ENCODE measurements around the gene DLK2.
"Not testable (repeated sequence)": the region's sequence is repeated elsewhere in the genome, so short reads cannot be mapped to it uniquely, and the experiment has no call there.

Gene DLK2

GRCh38 chr6:43432009-43432945 lies 23.1 kb downstream of the DLK2 start:
- no peak overlapping the region for H3K27ac ChIP-seq (ENCODE audit: insufficient read depth, low read length, poor library complexity, severe bottlenecking)
- peaks cover 44% of the 10 kb centered on the region for H3K36me3 ChIP-seq (ENCODE audit: control insufficient read depth, insufficient read depth, low read length)
- H3K9me3 ChIP-seq (ENCODE audit: control insufficient read depth, low read length), result no peaks in the 10 kb centered on the region
- H3K4me3 ChIP-seq (ENCODE audit: insufficient read depth, low read depth, low read length, poor library complexity, severe bottlenecking), result no peak overlapping the region
- DNase-seq, result no peak
- H3K4me1 ChIP-seq (ENCODE audit: control insufficient read depth, insufficient read depth, low read length, poor library complexity, severe bottlenecking), result peaks cover 11% of the 10 kb centered on the region
- no peaks in the 10 kb centered on the region for H3K27me3 ChIP-seq (replicated peaks; ENCODE audit: control insufficient read depth, insufficient read depth, low read length, poor library complexity, severe bottlenecking)

GRCh38 chr6:43428874-43429273 lies 26.5 kb downstream of the DLK2 start:
- peaks cover 26% of the 10 kb centered on the region for H3K36me3 ChIP-seq (ENCODE audit: control insufficient read depth, insufficient read depth, low read length)
- H3K4me1 ChIP-seq (ENCODE audit: control insufficient read depth, insufficient read depth, low read length, poor library complexity, severe bottlenecking), result peaks cover 11% of the 10 kb centered on the region
- DNase-seq, result no peak
- peak overlapping the region; percentile 83 for H3K27ac ChIP-seq (ENCODE audit: insufficient read depth, low read length, poor library complexity, severe bottlenecking)
- no peaks in the 10 kb centered on the region for H3K9me3 ChIP-seq (ENCODE audit: control insufficient read depth, low read length)
- no peaks in the 10 kb centered on the region for H3K27me3 ChIP-seq (replicated peaks; ENCODE audit: control insufficient read depth, insufficient read depth, low read length, poor library complexity, severe bottlenecking)
- H3K4me3 ChIP-seq (ENCODE audit: insufficient read depth, low read depth, low read length, poor library complexity, severe bottlenecking), result peak overlapping the region; percentile 78

GRCh38 chr6:43428112-43428570 lies 27.2 kb downstream of the DLK2 start:
- no peaks in the 10 kb centered on the region for H3K27me3 ChIP-seq (replicated peaks; ENCODE audit: control insufficient read depth, insufficient read depth, low read length, poor library complexity, severe bottlenecking)
- H3K4me1 ChIP-seq (ENCODE audit: control insufficient read depth, insufficient read depth, low read length, poor library complexity, severe bottlenecking), result peaks cover 11% of the 10 kb centered on the region
- no peak for DNase-seq
- H3K36me3 ChIP-seq (ENCODE audit: control insufficient read depth, insufficient read depth, low read length), result peaks cover 20% of the 10 kb centered on the region
- H3K27ac ChIP-seq (ENCODE audit: insufficient read depth, low read length, poor library complexity, severe bottlenecking), result peak overlapping the region; percentile 83
- peak overlapping the region; percentile 78 for H3K4me3 ChIP-seq (ENCODE audit: insufficient read depth, low read depth, low read length, poor library complexity, severe bottlenecking)
- no peaks in the 10 kb centered on the region for H3K9me3 ChIP-seq (ENCODE audit: control insufficient read depth, low read length)

- peaks cover 11% of the 10 kb centered on the region for H3K4me1 ChIP-seq (ENCODE audit: control insufficient read depth, insufficient read depth, low read length, poor library complexity, severe bottlenecking)
- peak; percentile 85 to 91 (median 90) for DNase-seq
- H3K4me3 ChIP-seq (ENCODE audit: insufficient read depth, low read depth, low read length, poor library complexity, severe bottlenecking), result peak within 1 kb of the TSS; percentile 78
- peak within 1 kb of the TSS; percentile 83 for H3K27ac ChIP-seq (ENCODE audit: insufficient read depth, low read length, poor library complexity, severe bottlenecking)
- peaks cover 14% of the 10 kb centered on the region for H3K36me3 ChIP-seq (ENCODE audit: control insufficient read depth, insufficient read depth, low read length)
- H3K9me3 ChIP-seq (ENCODE audit: control insufficient read depth, low read length), result no peaks in the 10 kb centered on the region
- no peaks in the 10 kb centered on the region for H3K27me3 ChIP-seq (replicated peaks; ENCODE audit: control insufficient read depth, insufficient read depth, low read length, poor library complexity, severe bottlenecking)
Measured at GRCh38 chr6:43427406-43428111, 27.8 kb downstream of the DLK2 start, which contains the start of gene ABCC10. Gene ABCC10 (plus strand): TSS chr6:43427541. CDS start chr6:43427979, 438 bp downstream.

GRCh38 chr6:43426928-43427405 lies 28.4 kb downstream of the DLK2 start:
- Histone ChIP-seq H3K27ac (ENCODE audit: insufficient read depth, low read length, poor library complexity, severe bottlenecking) (peak overlapping the region; percentile 83), H3K9me3 (ENCODE audit: control insufficient read depth, low read length) (no peaks in the 10 kb centered on the region), H3K4me1 (ENCODE audit: control insufficient read depth, insufficient read depth, low read length, poor library complexity, severe bottlenecking) (peaks cover 11% of the 10 kb centered on the region), H3K27me3 (replicated peaks; ENCODE audit: control insufficient read depth, insufficient read depth, low read length, poor library complexity, severe bottlenecking) (no peaks in the 10 kb centered on the region), H3K4me3 (ENCODE audit: insufficient read depth, low read depth, low read length, poor library complexity, severe bottlenecking) (peak overlapping the region; percentile 78), H3K36me3 (ENCODE audit: control insufficient read depth, insufficient read depth, low read length) (peaks cover 8% of the 10 kb centered on the region)
- DNase-seq, result no peak

- not testable (repeated sequence) for H3K27me3 ChIP-seq (replicated peaks; ENCODE audit: control insufficient read depth, insufficient read depth, low read length, poor library complexity, severe bottlenecking); H3K9me3 ChIP-seq (ENCODE audit: control insufficient read depth, low read length); DNase-seq; H3K27ac ChIP-seq (ENCODE audit: insufficient read depth, low read length, poor library complexity, severe bottlenecking); H3K4me3 ChIP-seq (ENCODE audit: insufficient read depth, low read depth, low read length, poor library complexity, severe bottlenecking); H3K36me3 ChIP-seq (ENCODE audit: control insufficient read depth, insufficient read depth, low read length)
- H3K4me1 ChIP-seq (ENCODE audit: control insufficient read depth, insufficient read depth, low read length, poor library complexity, severe bottlenecking), result peaks cover 11% of the 10 kb centered on the region
Measured at GRCh38 chr6:43425083-43425482, 30.3 kb downstream of the DLK2 start.

- Histone ChIP-seq H3K4me3 (ENCODE audit: insufficient read depth, low read depth, low read length, poor library complexity, severe bottlenecking) (no peak overlapping the region), H3K27ac (ENCODE audit: insufficient read depth, low read length, poor library complexity, severe bottlenecking) (no peak overlapping the region), H3K9me3 (ENCODE audit: control insufficient read depth, low read length) (no peaks in the 10 kb centered on the region), H3K27me3 (replicated peaks; ENCODE audit: control insufficient read depth, insufficient read depth, low read length, poor library complexity, severe bottlenecking) (no peaks in the 10 kb centered on the region), H3K4me1 (ENCODE audit: control insufficient read depth, insufficient read depth, low read length, poor library complexity, severe bottlenecking) (no peaks in the 10 kb centered on the region), H3K36me3 (ENCODE audit: control insufficient read depth, insufficient read depth, low read length) (no peaks in the 10 kb centered on the region)
- no peak for DNase-seq
Measured at GRCh38 chr6:43421831-43422230, 33.5 kb downstream of the DLK2 start.

- Histone ChIP-seq H3K4me1 (ENCODE audit: control insufficient read depth, insufficient read depth, low read length, poor library complexity, severe bottlenecking) (no peaks in the 10 kb centered on the region), H3K27me3 (replicated peaks; ENCODE audit: control insufficient read depth, insufficient read depth, low read length, poor library complexity, severe bottlenecking) (no peaks in the 10 kb centered on the region), H3K36me3 (ENCODE audit: control insufficient read depth, insufficient read depth, low read length) (no peaks in the 10 kb centered on the region), H3K4me3 (ENCODE audit: insufficient read depth, low read depth, low read length, poor library complexity, severe bottlenecking) (no peak overlapping the region), H3K27ac (ENCODE audit: insufficient read depth, low read length, poor library complexity, severe bottlenecking) (no peak overlapping the region), H3K9me3 (ENCODE audit: control insufficient read depth, low read length) (no peaks in the 10 kb centered on the region)
- DNase-seq, result no peak
Measured at GRCh38 chr6:43420012-43420709, 35.2 kb downstream of the DLK2 start.

GRCh38 chr6:43416935-43417334 lies 38.4 kb downstream of the DLK2 start:
- no peaks in the 10 kb centered on the region for H3K36me3 ChIP-seq (ENCODE audit: control insufficient read depth, insufficient read depth, low read length)
- no peak overlapping the region for H3K4me3 ChIP-seq (ENCODE audit: insufficient read depth, low read depth, low read length, poor library complexity, severe bottlenecking)
- no peaks in the 10 kb centered on the region for H3K4me1 ChIP-seq (ENCODE audit: control insufficient read depth, insufficient read depth, low read length, poor library complexity, severe bottlenecking)
- H3K27me3 ChIP-seq (replicated peaks; ENCODE audit: control insufficient read depth, insufficient read depth, low read length, poor library complexity, severe bottlenecking), result no peaks in the 10 kb centered on the region
- no peak overlapping the region for H3K27ac ChIP-seq (ENCODE audit: insufficient read depth, low read length, poor library complexity, severe bottlenecking)
- no peaks in the 10 kb centered on the region for H3K9me3 ChIP-seq (ENCODE audit: control insufficient read depth, low read length)
- no peak for DNase-seq
